GM23248 (cell line): Measurements from ENCODE around the gene TMPRSS15. TPM values are rescaled to one million over a fixed set of nuclear protein-coding genes. Genes with fewer than 3 reads are reported as not detected.

Experiments
- DNase-seq: peaks from one replicate; pipeline ENCODE4 v3.0.0-alpha.2; 2015
- H2AFZ ChIP-seq: fragments of 200-600 bp; sonication (generic); 2 replicates; pipeline ENCODE4 v1.6.1; 2016; ENCODE audit warnings: antibody characterized with exemption
- H3F3A ChIP-seq: fragments of 200-600 bp; sonication (generic); 2 replicates; pipeline ENCODE4 v1.6.1; 2016; ENCODE audit warnings: mild to moderate bottlenecking, antibody characterized with exemption, mixed run types; ENCODE audit not compliant: insufficient read depth
- H3K27ac ChIP-seq: fragments of 200-600 bp; sonication (generic); 2 replicates; pipeline ENCODE4 v1.5.1; 2016; ENCODE audit warnings: mild to moderate bottlenecking
- H3K27me3 ChIP-seq: fragments of 200-600 bp; sonication (generic); replicated peaks from 2 replicates; pipeline ENCODE4 v1.6.1; 2016; ENCODE audit warnings: mild to moderate bottlenecking; ENCODE audit not compliant: insufficient read depth
- H3K36me3 ChIP-seq: fragments of 200-600 bp; sonication (generic); 2 replicates; pipeline ENCODE4 v1.6.1; 2016; ENCODE audit warnings: low read depth, mild to moderate bottlenecking
- H3K4me1 ChIP-seq: fragments of 200-600 bp; sonication (generic); 2 replicates; pipeline ENCODE4 v1.6.1; 2016; ENCODE audit warnings: mild to moderate bottlenecking; ENCODE audit not compliant: insufficient read depth
- H3K4me2 ChIP-seq: fragments of 200-600 bp; sonication (generic); one replicate; pipeline ENCODE4 v1.6.1; 2016; ENCODE audit warnings: mild to moderate bottlenecking; ENCODE audit not compliant: unreplicated experiment
- H3K4me3 ChIP-seq: fragments of 200-600 bp; sonication (generic); 2 replicates; pipeline ENCODE4 v1.5.1; 2016; ENCODE audit warnings: mild to moderate bottlenecking
- H3K79me2 ChIP-seq: fragments of 200-600 bp; sonication (generic); 2 replicates; pipeline ENCODE4 v1.6.1; 2016; ENCODE audit warnings: mild to moderate bottlenecking; ENCODE audit not compliant: insufficient read depth
- H3K9ac ChIP-seq: fragments of 200-600 bp; sonication (generic); 2 replicates; pipeline ENCODE4 v1.6.1; 2016; ENCODE audit warnings: mild to moderate bottlenecking
- H3K9me2 ChIP-seq: fragments of 200-600 bp; sonication (generic); 2 replicates; pipeline ENCODE4 v1.6.1; 2016; ENCODE audit warnings: mixed run types, mild to moderate bottlenecking, moderate library complexity; ENCODE audit not compliant: insufficient read depth
- H3K9me3 ChIP-seq: fragments of 200-600 bp; sonication (generic); one replicate; pipeline ENCODE4 v1.6.1; 2017; ENCODE audit warnings: low read depth
- H4K20me1 ChIP-seq: fragments of 200-600 bp; sonication (generic); 2 replicates; pipeline ENCODE4 v1.6.0; 2016; ENCODE audit not compliant: insufficient read depth
- EZH2 ChIP-seq: fragments of 200-600 bp; sonication (generic); IDR thresholded peaks from 2 replicates; pipeline ENCODE4 v1.6.1; 2018; ENCODE audit warnings: antibody characterized with exemption, mild to moderate bottlenecking; ENCODE audit not compliant: insufficient read depth, poor library complexity, severe bottlenecking
- EZH2phosphoT487 ChIP-seq: fragments of 200-600 bp; sonication (generic); IDR thresholded peaks from 2 replicates; pipeline ENCODE4 v1.6.1; 2018; ENCODE audit warnings: antibody characterized with exemption, moderate library complexity, mild to moderate bottlenecking, low read depth; ENCODE audit not compliant: insufficient read depth
- WGBS, 2 experiments: methylation state at CpG; one replicate each; pipeline ENCODE4 v1.1.6; 2015 to 2017; ENCODE audit warnings: low lambda C conversion rate in 2 of 2, low coverage in 1 of 2; ENCODE audit errors: missing lambda C conversion rate in 2 of 2; 5-methylcytosine and 5-hydroxymethylcytosine counted together
- in situ Hi-C: fragments of 300-500 bp; cut with MboI; formaldehyde crosslinking; loops from 2 replicates; pipeline ENCODE4 v1.15.0; 2020
- polyA plus RNA-seq: library from polyadenylated mRNA; unstranded; fragments of >200 nt; fragmentation: Nextera tagmentation; extraction: Ambion mirVana; gene quantifications from 2 replicates; pipeline ENCODE4 v1.2.1, GENCODE V29; 2016
- total RNA-seq: library from RNA; depleted of rRNA; stranded (reverse); fragments of >200 nt; shearing (Covaris generic); gene quantifications from 2 replicates; pipeline ENCODE4 v1.2.3, GENCODE V29; 2014

The TMPRSS15 gene
- total and polyA plus RNA-seq, 2 experiments from 2014 or later: not detected

GRCh38 chr21:18335651-18336236 lies 67.8 kb downstream of the TMPRSS15 start:
- TF ChIP-seq EZH2phosphoT487: no peak
- no peak for TF ChIP-seq EZH2
- in situ Hi-C loops: no loop called here
- WGBS, 2 experiments: 36 to 40% methylated on average over 1 of the region's 1 CpG

GRCh38 chr21:18334066-18334465 lies 69.5 kb downstream of the TMPRSS15 start:
- WGBS, 2 experiments: 47 to 64% methylated on average over 1 of the region's 1 CpG
- in situ Hi-C loops: no loop called here
- H3K36me3 ChIP-seq: no peaks in the 10 kb centered on the region
- no peak overlapping the region for H3K4me3 ChIP-seq
- H3K4me1 ChIP-seq: no peaks in the 10 kb centered on the region
- no peaks in the 10 kb centered on the region for H3K27me3 ChIP-seq
- no peaks in the 10 kb centered on the region for H3F3A ChIP-seq
- no peak overlapping the region for H3K9ac ChIP-seq
- no peaks in the 10 kb centered on the region for H3K9me3 ChIP-seq
- H2AFZ ChIP-seq: no peak overlapping the region
- DNase-seq: no peak
- H3K4me2 ChIP-seq: no peak overlapping the region
- H4K20me1 ChIP-seq: no peaks in the 10 kb centered on the region
- TF ChIP-seq EZH2phosphoT487: no peak
- TF ChIP-seq EZH2: no peak
- no peaks in the 10 kb centered on the region for H3K9me2 ChIP-seq
- H3K79me2 ChIP-seq: no peaks in the 10 kb centered on the region
- no peak overlapping the region for H3K27ac ChIP-seq

More at GRCh38 chr21:18335651-18336236, 67.8 kb downstream of the TMPRSS15 start:
- H3K9ac ChIP-seq: no peak overlapping the region
- no peak for DNase-seq
- H3F3A ChIP-seq: no peaks in the 10 kb centered on the region
- no peaks in the 10 kb centered on the region for H3K9me3 ChIP-seq
- no peaks in the 10 kb centered on the region for H3K4me1 ChIP-seq
- no peaks in the 10 kb centered on the region for H3K36me3 ChIP-seq
- H3K4me2 ChIP-seq: no peak overlapping the region
- H3K9me2 ChIP-seq: no peaks in the 10 kb centered on the region
- H4K20me1 ChIP-seq: no peaks in the 10 kb centered on the region
- H3K27me3 ChIP-seq: no peaks in the 10 kb centered on the region
- no peak overlapping the region for H3K27ac ChIP-seq
- no peaks in the 10 kb centered on the region for H3K79me2 ChIP-seq
- H3K4me3 ChIP-seq: no peak overlapping the region
- no peak overlapping the region for H2AFZ ChIP-seq

GRCh38 chr21:18318156-18318555 lies 85.4 kb downstream of the TMPRSS15 start:
- TF ChIP-seq EZH2phosphoT487: no peak
- no peak for TF ChIP-seq EZH2
- DNase-seq: no peak
- Histone ChIP-seq H3K9ac (no peak overlapping the region), H3K4me2 (no peak overlapping the region), H3K9me2 (no peaks in the 10 kb centered on the region), H4K20me1 (no peaks in the 10 kb centered on the region), H3K9me3 (no peaks in the 10 kb centered on the region), H3K27ac (no peak overlapping the region), H3K27me3 (no peaks in the 10 kb centered on the region), H3K4me1 (no peaks in the 10 kb centered on the region), H3K4me3 (no peak overlapping the region), H3K36me3 (no peaks in the 10 kb centered on the region), H2AFZ (no peak overlapping the region), H3F3A (no peaks in the 10 kb centered on the region), H3K79me2 (no peaks in the 10 kb centered on the region)
- in situ Hi-C loops: no loop called here
- 8% methylated on average over 3 of the region's 3 CpGs for WGBS, 2 experiments

GRCh38 chr21:18298228-18298627 lies 105.4 kb downstream of the TMPRSS15 start:
- no peaks in the 10 kb centered on the region for H3K4me1 ChIP-seq
- no peak for DNase-seq
- H3F3A ChIP-seq: no peaks in the 10 kb centered on the region
- TF ChIP-seq EZH2phosphoT487 (no peak), EZH2 (no peak)
- WGBS, 2 experiments: 35 to 50% methylated on average over 1 of the region's 1 CpG
- no peaks in the 10 kb centered on the region for H3K9me2 ChIP-seq
- no peaks in the 10 kb centered on the region for H3K79me2 ChIP-seq
- in situ Hi-C loops: no loop called here
- H3K36me3 ChIP-seq: no peaks in the 10 kb centered on the region
- no peaks in the 10 kb centered on the region for H3K27me3 ChIP-seq
- H4K20me1 ChIP-seq: no peaks in the 10 kb centered on the region
- no peak overlapping the region for H3K4me2 ChIP-seq
- no peak overlapping the region for H3K4me3 ChIP-seq
- H2AFZ ChIP-seq: no peak overlapping the region
- H3K27ac ChIP-seq: no peak overlapping the region
- H3K9me3 ChIP-seq: no peaks in the 10 kb centered on the region
- H3K9ac ChIP-seq: no peak overlapping the region
